SU-DHL-6 (cell line): ENCODE results near the gene EIF3F.

Experiments used
- CTCF ChIP-seq: fragments of 200-600 bp; sonication (generic); IDR thresholded peaks from one replicate; pipeline ENCODE4 v1.5.1; 2017; ENCODE audit warnings: antibody characterized with exemption, mild to moderate bottlenecking, low read length, moderate library complexity; ENCODE audit not compliant: insufficient read depth, poor library complexity, severe bottlenecking
- EZH2phosphoT487 ChIP-seq: fragments of 200-600 bp; sonication (generic), shearing (Covaris generic); conservative IDR thresholded peaks from 2 replicates; pipeline ENCODE4 v1.6.1; 2018; ENCODE audit warnings: mild to moderate bottlenecking, antibody characterized with exemption, low read length, moderate library complexity, mixed read lengths

- TF ChIP-seq CTCF (no peak), EZH2phosphoT487 (no peak)
Observed at GRCh38 chr11:8025123-8025522, 38.0 kb downstream of the EIF3F start.
